Erythroblast (primary cell): ENCODE results near the gene TCF12.

Experiments used
- GATA1 ChIP-seq: IDR thresholded peaks from 2 replicates; pipeline ENCODE4 v1.6.1; 2011; ENCODE audit warnings: low read depth, mild to moderate bottlenecking, control low read depth, low read length, moderate library complexity
- POLR2A ChIP-seq: IDR thresholded peaks from 2 replicates; pipeline ENCODE4 v1.6.1; 2011; ENCODE audit warnings: mild to moderate bottlenecking, low read length

DNA sequence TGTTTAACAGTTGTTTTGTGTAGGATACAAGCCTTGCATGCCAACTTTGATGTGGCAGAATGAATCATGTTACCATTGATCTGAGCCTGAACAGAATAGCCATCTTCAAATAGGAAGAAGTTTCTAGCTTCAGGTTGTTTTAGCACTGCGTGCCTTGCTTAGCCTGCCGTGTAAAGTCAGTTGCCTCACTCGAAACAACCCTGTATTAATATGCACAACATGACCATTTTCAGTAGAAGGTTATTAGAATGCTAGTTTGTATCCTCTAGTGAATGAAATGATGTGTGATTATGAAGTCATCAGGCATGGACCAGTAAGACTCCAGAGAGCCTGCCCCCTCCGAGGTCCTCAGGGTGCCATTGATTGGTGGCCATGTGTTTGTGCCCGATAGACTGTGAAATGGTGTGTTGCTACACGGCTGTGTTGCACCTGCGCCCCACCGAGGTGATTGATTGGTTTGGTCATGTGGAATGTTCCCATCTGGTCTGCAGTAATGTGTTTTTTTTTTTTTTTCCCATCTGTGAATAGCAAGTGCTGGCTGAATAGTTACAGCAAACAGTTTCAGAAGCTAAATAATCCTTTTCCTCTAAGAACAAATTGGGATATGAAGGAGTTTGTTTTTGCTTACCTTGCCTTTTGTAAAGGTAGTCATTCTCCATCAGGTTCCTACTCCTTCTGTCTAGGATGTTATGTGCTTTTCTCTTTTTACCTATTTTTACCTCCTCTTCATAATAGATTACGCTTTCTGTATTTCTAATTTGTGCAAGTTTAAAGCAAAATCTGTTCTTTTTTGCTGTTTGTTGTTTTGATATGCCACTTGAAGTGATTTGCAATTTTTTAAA, 214.9 kb downstream of the TCF12 start:
- no peak for TF ChIP-seq POLR2A
- TF ChIP-seq GATA1 = no peak
